ENCODE measurements around the gene EVPL.

GRCh38 chr17:75985986-75986385 is 41.1 kb downstream of the EVPL start:
- TF ChIP-seq CTCF (IDR thresholded peaks at IDR 0.05; ENCODE audit: low read depth, low read length) = no peak
- TF ChIP-seq POLR2A (IDR thresholded peaks at IDR 0.05; ENCODE audit: extremely low read depth, insufficient read length) = no peak
- TF ChIP-seq MAX (IDR thresholded peaks at IDR 0.05; ENCODE audit: low read depth, low read length) = no peak

Measured in NB4 (cell line).